ENCODE data around the gene INTS3.

The INTS3 gene

GRCh38 chr1:153768316-153769181 lies 40.7 kb downstream of the INTS3 start:
- Histone ChIP-seq H3K36me3 (ENCODE audit: control insufficient read depth, insufficient read depth, low read length) (peaks cover 72% of the 10 kb centered on the region), H3K9ac (ENCODE audit: low read depth, low read length) (no peak overlapping the region), H3K9me3 (ENCODE audit: control insufficient read depth, insufficient read depth, low read length) (no peaks in the 10 kb centered on the region), H3K27me3 (ENCODE audit: control insufficient read depth, insufficient read depth, low read length) (no peaks in the 10 kb centered on the region), H3K4me1 (ENCODE audit: control insufficient read depth, insufficient read depth, low read length) (peaks cover 2% of the 10 kb centered on the region), H3K4me3 (ENCODE audit: low read depth, low read length) (no peak overlapping the region)

GRCh38 chr1:153769221-153769620 lies 41.4 kb downstream of the INTS3 start:
- Histone ChIP-seq H3K4me1 (ENCODE audit: control insufficient read depth, insufficient read depth, low read length) (peaks cover 5% of the 10 kb centered on the region), H3K36me3 (ENCODE audit: control insufficient read depth, insufficient read depth, low read length) (peaks cover 68% of the 10 kb centered on the region), H3K9ac (ENCODE audit: low read depth, low read length) (no peak overlapping the region), H3K4me3 (ENCODE audit: low read depth, low read length) (no peak overlapping the region), H3K9me3 (ENCODE audit: control insufficient read depth, insufficient read depth, low read length) (no peaks in the 10 kb centered on the region), H3K27me3 (ENCODE audit: control insufficient read depth, insufficient read depth, low read length) (no peaks in the 10 kb centered on the region)

GRCh38 chr1:153770797-153771196 lies 42.9 kb downstream of the INTS3 start:
- Histone ChIP-seq H3K4me1 (ENCODE audit: control insufficient read depth, insufficient read depth, low read length) (peaks cover 9% of the 10 kb centered on the region), H3K4me3 (ENCODE audit: low read depth, low read length) (no peak overlapping the region), H3K27me3 (ENCODE audit: control insufficient read depth, insufficient read depth, low read length) (no peaks in the 10 kb centered on the region), H3K9me3 (ENCODE audit: control insufficient read depth, insufficient read depth, low read length) (no peaks in the 10 kb centered on the region), H3K9ac (ENCODE audit: low read depth, low read length) (no peak overlapping the region), H3K36me3 (ENCODE audit: control insufficient read depth, insufficient read depth, low read length) (peaks cover 60% of the 10 kb centered on the region)

GRCh38 chr1:153771261-153771660 lies 43.4 kb downstream of the INTS3 start:
- Histone ChIP-seq H3K4me3 (ENCODE audit: low read depth, low read length) (no peak overlapping the region), H3K36me3 (ENCODE audit: control insufficient read depth, insufficient read depth, low read length) (peaks cover 60% of the 10 kb centered on the region), H3K9me3 (ENCODE audit: control insufficient read depth, insufficient read depth, low read length) (no peaks in the 10 kb centered on the region), H3K4me1 (ENCODE audit: control insufficient read depth, insufficient read depth, low read length) (peaks cover 9% of the 10 kb centered on the region), H3K9ac (ENCODE audit: low read depth, low read length) (no peak overlapping the region), H3K27me3 (ENCODE audit: control insufficient read depth, insufficient read depth, low read length) (no peaks in the 10 kb centered on the region)

GRCh38 chr1:153771841-153772593 lies 44.2 kb downstream of the INTS3 start:
- Histone ChIP-seq H3K36me3 (ENCODE audit: control insufficient read depth, insufficient read depth, low read length) (peaks cover 60% of the 10 kb centered on the region), H3K9me3 (ENCODE audit: control insufficient read depth, insufficient read depth, low read length) (no peaks in the 10 kb centered on the region), H3K9ac (ENCODE audit: low read depth, low read length) (no peak overlapping the region), H3K27me3 (ENCODE audit: control insufficient read depth, insufficient read depth, low read length) (no peaks in the 10 kb centered on the region), H3K4me1 (ENCODE audit: control insufficient read depth, insufficient read depth, low read length) (peaks cover 13% of the 10 kb centered on the region), H3K4me3 (ENCODE audit: low read depth, low read length) (no peak overlapping the region)

GRCh38 chr1:153773096-153773921 lies 45.5 kb downstream of the INTS3 start:
- Histone ChIP-seq H3K9me3 (ENCODE audit: control insufficient read depth, insufficient read depth, low read length) (no peaks in the 10 kb centered on the region), H3K4me3 (ENCODE audit: low read depth, low read length) (no peak overlapping the region), H3K36me3 (ENCODE audit: control insufficient read depth, insufficient read depth, low read length) (peaks cover 49% of the 10 kb centered on the region), H3K27me3 (ENCODE audit: control insufficient read depth, insufficient read depth, low read length) (no peaks in the 10 kb centered on the region), H3K4me1 (ENCODE audit: control insufficient read depth, insufficient read depth, low read length) (peaks cover 15% of the 10 kb centered on the region), H3K9ac (ENCODE audit: low read depth, low read length) (no peak overlapping the region)

- no peaks in the 10 kb centered on the region for H3K27me3 ChIP-seq (ENCODE audit: control insufficient read depth, insufficient read depth, low read length)
These were observed 46.3 kb downstream of the INTS3 start for GRCh38 chr1:153774026-153774595.

GRCh38 chr1:153774780-153775457 lies 47.1 kb downstream of the INTS3 start, which contains the start of gene SLC27A3:
SLC27A3 (plus strand) TSS chr1:153775407; CDS start chr1:153775498, 91 bp downstream.
- H3K9ac ChIP-seq (ENCODE audit: low read depth, low read length), result peak within 1 kb of the TSS; percentile 95
- H3K36me3 ChIP-seq (ENCODE audit: control insufficient read depth, insufficient read depth, low read length), result peaks cover 36% of the 10 kb centered on the region
- H3K4me1 ChIP-seq (ENCODE audit: control insufficient read depth, insufficient read depth, low read length), result peaks cover 15% of the 10 kb centered on the region
- H3K9me3 ChIP-seq (ENCODE audit: control insufficient read depth, insufficient read depth, low read length), result no peaks in the 10 kb centered on the region
- peak within 1 kb of the TSS; percentile 95 for H3K4me3 ChIP-seq (ENCODE audit: low read depth, low read length)
- H3K27me3 ChIP-seq (ENCODE audit: control insufficient read depth, insufficient read depth, low read length), result no peaks in the 10 kb centered on the region

More at GRCh38 chr1:153774026-153774595, 46.3 kb downstream of the INTS3 start:
- peaks cover 41% of the 10 kb centered on the region for H3K36me3 ChIP-seq (ENCODE audit: control insufficient read depth, insufficient read depth, low read length)
- no peaks in the 10 kb centered on the region for H3K9me3 ChIP-seq (ENCODE audit: control insufficient read depth, insufficient read depth, low read length)
- H3K4me1 ChIP-seq (ENCODE audit: control insufficient read depth, insufficient read depth, low read length), result peaks cover 15% of the 10 kb centered on the region
- H3K9ac ChIP-seq (ENCODE audit: low read depth, low read length), result peak overlapping the region; percentile 95
- H3K4me3 ChIP-seq (ENCODE audit: low read depth, low read length), result peak overlapping the region; percentile 95

GRCh38 chr1:153775458-153776327 lies 47.8 kb downstream of the INTS3 start:
- H3K4me3 ChIP-seq (ENCODE audit: low read depth, low read length), result peak overlapping the region; percentile 95
- no peaks in the 10 kb centered on the region for H3K27me3 ChIP-seq (ENCODE audit: control insufficient read depth, insufficient read depth, low read length)
- H3K9ac ChIP-seq (ENCODE audit: low read depth, low read length), result peak overlapping the region; percentile 95
- no peaks in the 10 kb centered on the region for H3K9me3 ChIP-seq (ENCODE audit: control insufficient read depth, insufficient read depth, low read length)
- H3K4me1 ChIP-seq (ENCODE audit: control insufficient read depth, insufficient read depth, low read length), result peaks cover 15% of the 10 kb centered on the region
- peaks cover 29% of the 10 kb centered on the region for H3K36me3 ChIP-seq (ENCODE audit: control insufficient read depth, insufficient read depth, low read length)

- peaks cover 25% of the 10 kb centered on the region for H3K36me3 ChIP-seq (ENCODE audit: control insufficient read depth, insufficient read depth, low read length)
- no peaks in the 10 kb centered on the region for H3K9me3 ChIP-seq (ENCODE audit: control insufficient read depth, insufficient read depth, low read length)
- peaks cover 15% of the 10 kb centered on the region for H3K4me1 ChIP-seq (ENCODE audit: control insufficient read depth, insufficient read depth, low read length)
- H3K9ac ChIP-seq (ENCODE audit: low read depth, low read length), result no peak overlapping the region
- H3K27me3 ChIP-seq (ENCODE audit: control insufficient read depth, insufficient read depth, low read length), result no peaks in the 10 kb centered on the region
- H3K4me3 ChIP-seq (ENCODE audit: low read depth, low read length), result peak overlapping the region; percentile 95
These were observed 48.5 kb downstream of the INTS3 start for GRCh38 chr1:153776352-153776751.
